IPS-15b (cell line): ENCODE results near the gene FTCD.
"Not testable (repeated sequence)": the region's sequence is repeated elsewhere in the genome, so short reads cannot be mapped to it uniquely, and the experiment has no call there.

Experiments used
- H3K27me3 ChIP-seq: one replicate; pipeline ENCODE4 v1.6.1; 2013; ENCODE audit warnings: low read length; ENCODE audit not compliant: control insufficient read depth, insufficient read depth
- H3K36me3 ChIP-seq: one replicate; pipeline ENCODE4 v1.6.1; 2013; ENCODE audit warnings: low read length; ENCODE audit not compliant: control insufficient read depth, insufficient read depth
- H3K4me1 ChIP-seq: one replicate; pipeline ENCODE4 v1.6.1; 2013; ENCODE audit warnings: mild to moderate bottlenecking, low read length; ENCODE audit not compliant: control insufficient read depth, insufficient read depth
- H3K4me3 ChIP-seq: one replicate; pipeline ENCODE4 v1.5.1; 2013; ENCODE audit warnings: low read depth, low read length
- H3K9ac ChIP-seq: one replicate; pipeline ENCODE4 v1.6.1; 2013; ENCODE audit warnings: low read depth, mild to moderate bottlenecking, low read length
- H3K9me3 ChIP-seq: one replicate; pipeline ENCODE4 v1.6.1; 2013; ENCODE audit warnings: mild to moderate bottlenecking, low read length; ENCODE audit not compliant: control insufficient read depth, insufficient read depth

Gene FTCD

DNA sequence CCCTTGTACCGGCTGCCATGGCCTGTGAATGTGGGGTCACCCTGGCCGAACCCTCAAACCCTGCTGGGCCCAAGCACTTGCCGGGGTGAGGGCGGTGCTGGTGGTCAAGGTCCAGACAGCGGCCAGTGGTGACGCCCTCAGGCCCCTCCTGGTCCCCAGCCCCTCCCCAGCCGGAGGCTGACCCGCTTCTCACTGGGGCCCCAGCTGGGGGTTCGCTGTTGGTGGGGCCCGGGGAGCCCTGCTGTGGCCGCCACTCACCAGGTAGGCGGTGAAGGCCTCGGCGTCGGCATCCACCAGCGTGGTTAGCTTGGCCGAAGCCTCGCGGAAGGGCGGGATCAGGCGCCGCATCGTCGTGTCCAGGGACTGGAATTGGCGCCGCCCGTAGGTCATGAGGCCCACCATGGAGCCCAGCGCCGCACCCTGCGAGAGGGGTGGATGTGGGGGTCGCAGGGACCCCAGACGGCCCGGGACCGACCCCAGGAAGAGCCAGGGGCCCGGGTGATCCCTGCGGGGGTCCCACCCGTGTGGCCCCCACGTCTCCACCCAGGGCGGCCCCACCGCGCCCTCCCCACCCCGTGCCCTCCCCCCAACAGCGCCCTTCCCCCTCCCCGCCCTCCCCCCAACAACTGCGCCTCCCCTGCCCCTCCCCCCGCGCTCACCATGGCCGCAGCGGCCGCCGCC, 10.1 kb downstream of the FTCD start:
- Histone ChIP-seq H3K9me3 (no peaks in the 10 kb centered on the region), H3K9ac (no peak overlapping the region), H3K36me3 (no peaks in the 10 kb centered on the region)

DNA sequence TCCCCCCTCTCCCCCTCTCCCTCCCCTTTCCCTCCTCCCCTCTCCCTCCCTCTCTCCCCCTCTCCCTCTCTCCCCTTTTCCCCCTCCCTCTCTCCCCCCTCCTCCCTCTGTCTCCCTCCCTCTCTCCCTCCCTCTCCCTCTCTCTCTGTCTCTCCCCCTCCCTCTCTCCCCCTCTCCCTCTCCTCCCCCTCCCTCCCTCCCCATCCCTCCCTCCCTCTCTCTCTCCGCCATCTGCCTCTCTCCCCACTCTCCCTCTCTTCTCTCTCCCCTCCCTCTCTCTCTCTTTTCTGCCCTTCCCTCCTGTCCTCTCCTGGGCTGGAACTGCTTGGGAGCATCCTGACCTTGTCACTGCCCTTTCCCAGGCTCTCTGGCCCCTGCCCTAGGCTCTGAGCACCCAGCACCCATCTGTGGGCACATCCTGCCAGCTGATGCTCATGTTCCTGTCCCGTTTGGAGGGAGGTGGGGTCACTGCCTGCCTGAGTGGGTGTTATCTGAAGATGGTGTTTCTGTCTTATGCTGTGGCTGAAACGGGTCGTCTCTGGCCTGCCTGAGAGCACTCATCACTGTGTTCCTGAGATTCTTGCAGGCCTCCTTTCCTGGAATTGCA, 10.8 kb downstream of the FTCD start:
- H3K4me3 ChIP-seq, result no peak overlapping the region
- H3K36me3 ChIP-seq, result no peaks in the 10 kb centered on the region
- H3K9ac ChIP-seq, result no peak overlapping the region
- no peaks in the 10 kb centered on the region for H3K4me1 ChIP-seq
- H3K9me3 ChIP-seq, result no peaks in the 10 kb centered on the region
- peaks cover 6% of the 10 kb centered on the region for H3K27me3 ChIP-seq

More for the DNA sequence above, 10.1 kb downstream of the FTCD start:
- H3K27me3 ChIP-seq, result peaks cover 1% of the 10 kb centered on the region
- no peaks in the 10 kb centered on the region for H3K4me1 ChIP-seq
- H3K4me3 ChIP-seq, result no peak overlapping the region

DNA sequence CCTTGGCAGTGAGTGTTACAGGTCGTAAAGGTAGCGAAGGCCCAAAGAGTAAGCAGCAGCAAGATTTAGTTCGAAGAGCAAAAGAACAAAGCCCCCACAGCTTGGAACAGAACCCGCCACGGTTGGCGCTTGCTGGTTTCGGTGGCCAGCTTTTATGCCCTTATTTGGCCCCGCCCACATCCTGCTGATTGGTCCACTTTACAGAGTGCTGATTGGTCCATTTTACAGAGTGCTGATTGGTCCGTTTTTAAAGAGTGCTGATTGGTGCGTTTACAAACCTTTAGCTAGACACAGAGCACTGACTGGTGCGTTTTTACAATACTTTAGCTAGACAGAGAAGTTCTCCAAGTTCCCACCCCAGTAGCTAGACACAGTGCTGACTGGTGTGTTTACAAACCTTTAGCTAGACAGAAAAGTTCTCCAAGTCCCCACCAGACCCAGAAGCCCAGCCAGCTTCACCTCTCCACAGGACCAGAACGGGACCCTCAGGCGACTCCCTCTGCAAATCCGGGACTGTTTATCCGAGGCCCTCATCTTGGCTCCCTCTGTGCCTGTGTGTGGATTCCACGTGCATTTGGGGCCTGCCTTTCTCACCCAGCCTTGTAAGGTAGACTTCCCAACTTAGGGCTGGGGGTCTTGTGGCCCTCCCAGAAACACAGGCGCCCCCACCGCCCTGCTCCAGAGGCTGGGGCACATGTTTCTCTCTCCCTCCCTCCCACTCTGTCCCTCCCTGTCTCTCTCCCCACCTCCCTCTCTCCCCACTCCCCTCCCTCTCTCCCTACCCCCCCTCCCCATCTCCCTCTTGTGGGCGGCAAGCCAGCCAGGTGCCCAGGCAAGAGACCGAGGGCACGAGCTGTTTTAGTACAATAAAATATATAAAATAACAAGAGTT, 12.6 kb downstream of the FTCD start:
- H3K9ac ChIP-seq, result no peak overlapping the region
- no peaks in the 10 kb centered on the region for H3K36me3 ChIP-seq
- peak overlapping the region; percentile 37 for H3K4me3 ChIP-seq
- H3K4me1 ChIP-seq, result no peaks in the 10 kb centered on the region
- peaks cover 10% of the 10 kb centered on the region for H3K27me3 ChIP-seq
- no peaks in the 10 kb centered on the region for H3K9me3 ChIP-seq

DNA sequence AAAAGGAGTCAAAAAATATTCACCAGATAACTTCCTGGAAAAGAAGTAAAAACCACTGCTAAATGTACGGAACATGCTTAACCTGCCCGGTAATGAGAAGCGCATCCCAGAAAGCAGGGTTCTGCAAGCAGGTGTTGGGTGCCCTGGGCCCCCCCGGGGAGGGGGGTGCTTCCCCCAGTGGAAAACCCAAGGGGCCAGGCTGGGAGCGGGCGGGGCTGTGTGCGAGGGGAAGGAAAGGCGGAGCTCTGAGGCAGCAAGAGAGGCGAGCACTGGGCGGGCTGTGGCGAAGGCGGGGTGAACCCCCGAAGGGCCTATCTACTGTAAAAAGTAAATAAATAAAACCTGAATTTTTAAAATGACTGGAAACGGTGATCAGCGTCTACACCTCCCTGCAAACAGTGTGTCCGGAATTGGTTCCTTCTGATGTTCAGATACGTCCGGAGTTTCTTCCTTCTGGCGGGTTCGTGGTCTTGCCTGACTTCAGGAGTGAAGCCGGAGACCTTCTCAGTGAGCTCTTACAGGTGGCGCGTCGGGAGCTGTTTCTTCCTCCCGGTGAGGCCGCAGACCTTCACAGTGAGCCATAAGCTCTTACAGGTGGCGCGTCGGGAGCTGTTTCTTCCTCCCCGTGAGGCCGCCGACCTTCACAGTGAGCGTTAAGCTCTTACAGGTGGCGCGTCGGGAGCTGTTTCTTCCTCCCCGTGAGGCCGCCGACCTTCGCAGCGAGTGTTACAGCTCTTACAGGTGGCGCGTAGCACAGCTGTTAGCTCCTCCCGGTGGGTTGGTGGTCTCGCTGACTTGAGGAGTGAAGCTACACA, 13.4 kb downstream of the FTCD start:
- Histone ChIP-seq H3K36me3 (no peaks in the 10 kb centered on the region), H3K9ac (no peak overlapping the region), H3K4me1 (no peaks in the 10 kb centered on the region), H3K9me3 (no peaks in the 10 kb centered on the region), H3K27me3 (peaks cover 10% of the 10 kb centered on the region), H3K4me3 (peak overlapping the region; percentile 37)

DNA sequence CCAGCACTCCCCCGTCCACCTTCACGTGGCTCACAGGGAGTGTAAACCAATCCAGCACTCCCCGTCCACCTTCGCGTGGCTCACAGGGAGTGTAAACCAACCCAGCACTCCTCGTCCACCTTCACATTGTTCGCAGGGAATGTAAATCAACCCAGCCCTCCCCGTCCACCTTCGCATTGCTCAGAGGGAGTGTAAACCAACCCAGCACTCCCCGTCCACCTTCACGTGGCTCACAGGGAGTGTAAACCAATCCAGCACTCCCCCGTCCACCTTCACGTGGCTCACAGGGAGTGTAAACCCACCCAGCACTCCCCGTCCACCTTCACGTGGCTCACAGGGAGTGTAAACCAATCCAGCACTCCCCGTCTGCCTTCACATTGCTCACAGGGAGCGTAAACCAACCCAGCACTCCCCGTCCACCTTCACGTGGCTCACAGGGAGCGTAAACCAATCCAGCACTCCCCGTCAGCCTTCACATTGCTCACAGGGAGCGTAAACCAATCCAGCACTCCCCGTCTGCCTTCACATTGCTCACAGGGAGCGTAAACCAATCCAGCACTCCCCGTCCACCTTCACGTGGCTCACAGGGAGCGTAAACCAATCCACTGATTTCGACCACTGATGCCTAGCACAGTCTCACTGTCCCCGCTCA, 14.9 kb downstream of the FTCD start:
- H3K9me3 ChIP-seq, H3K9ac ChIP-seq, H3K36me3 ChIP-seq, H3K27me3 ChIP-seq, H3K4me1 ChIP-seq: not testable (repeated sequence)
- peak overlapping the region; percentile 24 for H3K4me3 ChIP-seq

DNA sequence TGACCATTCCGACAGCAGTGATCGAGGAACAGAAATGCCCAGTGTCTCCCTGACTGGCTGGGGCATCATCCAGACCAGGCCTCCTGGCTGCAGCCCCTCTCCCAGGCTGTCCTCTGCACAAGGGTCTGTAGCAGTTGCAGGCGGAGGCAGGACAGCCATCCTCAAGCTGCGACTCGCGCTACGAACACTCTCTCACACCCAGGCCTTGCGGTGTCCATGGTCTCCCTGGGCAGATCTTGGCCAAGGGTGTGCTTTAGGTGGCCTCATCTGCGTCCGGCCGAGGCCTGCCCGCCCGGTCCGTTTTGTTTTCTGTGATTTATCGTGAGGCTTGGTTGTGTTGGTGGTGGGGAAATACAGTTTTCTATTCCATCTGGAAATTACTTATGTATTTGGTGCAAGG, 15.7 kb downstream of the FTCD start:
- Histone ChIP-seq H3K36me3 (no peaks in the 10 kb centered on the region), H3K4me3 (no peak overlapping the region), H3K27me3 (peaks cover 10% of the 10 kb centered on the region), H3K9me3 (no peaks in the 10 kb centered on the region), H3K4me1 (no peaks in the 10 kb centered on the region), H3K9ac (no peak overlapping the region)

DNA sequence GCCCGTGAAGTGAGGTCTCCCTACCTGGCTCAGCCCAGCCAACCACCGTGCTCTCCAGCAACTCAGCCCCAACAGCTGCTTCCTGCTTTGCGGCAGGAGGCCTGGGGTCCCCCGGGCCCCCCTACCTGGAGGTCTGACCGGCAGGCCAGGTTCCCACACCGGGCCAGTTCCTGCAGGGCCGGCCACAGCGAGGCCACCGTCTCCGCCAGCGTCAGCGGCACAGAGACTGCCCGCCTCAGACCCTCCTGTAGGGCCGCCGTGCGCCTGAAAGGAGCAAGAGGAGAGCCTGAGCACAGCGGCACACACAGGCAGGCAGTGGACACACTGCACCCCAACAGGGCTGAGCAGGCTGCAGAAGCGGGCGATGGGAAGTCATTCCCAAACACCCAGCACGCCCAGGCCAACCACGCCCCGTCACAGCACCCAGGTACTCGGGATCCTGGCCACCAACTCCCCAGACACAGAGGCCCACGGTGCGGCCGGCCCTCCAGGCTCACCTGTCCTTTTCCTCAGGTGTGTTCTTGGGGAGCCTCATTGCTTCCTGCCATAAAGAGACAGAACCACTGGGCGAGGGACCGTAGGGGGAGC, 16.9 kb downstream of the FTCD start:
- H3K9ac ChIP-seq, result no peak overlapping the region
- H3K27me3 ChIP-seq, result peaks cover 10% of the 10 kb centered on the region
- H3K4me1 ChIP-seq, result no peaks in the 10 kb centered on the region
- H3K36me3 ChIP-seq, result no peaks in the 10 kb centered on the region
- no peaks in the 10 kb centered on the region for H3K9me3 ChIP-seq
- no peak overlapping the region for H3K4me3 ChIP-seq

DNA sequence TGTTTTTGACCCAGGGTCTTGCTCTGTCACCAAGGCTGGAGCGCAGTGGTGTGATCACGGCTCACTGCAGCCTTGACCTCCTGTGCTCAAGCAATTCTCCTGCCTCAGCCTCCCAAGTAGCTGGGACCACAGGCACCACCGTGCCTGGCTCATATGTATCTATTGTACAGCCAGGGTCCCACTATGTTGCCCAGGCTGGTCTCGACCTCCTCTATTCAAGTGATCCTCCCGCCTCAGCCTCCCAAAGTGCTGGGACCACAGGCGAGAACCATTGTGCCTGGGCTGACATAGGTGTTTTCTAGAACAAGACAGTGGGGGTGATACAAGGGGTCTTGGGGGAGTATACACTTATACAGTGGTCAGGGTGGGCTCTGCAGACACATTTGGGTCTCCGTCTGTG, 17.5 kb downstream of the FTCD start:
- H3K27me3 ChIP-seq, result peaks cover 10% of the 10 kb centered on the region
- no peaks in the 10 kb centered on the region for H3K4me1 ChIP-seq
- H3K9ac ChIP-seq, result no peak overlapping the region
- no peaks in the 10 kb centered on the region for H3K9me3 ChIP-seq
- no peaks in the 10 kb centered on the region for H3K36me3 ChIP-seq
- H3K4me3 ChIP-seq, result no peak overlapping the region

DNA sequence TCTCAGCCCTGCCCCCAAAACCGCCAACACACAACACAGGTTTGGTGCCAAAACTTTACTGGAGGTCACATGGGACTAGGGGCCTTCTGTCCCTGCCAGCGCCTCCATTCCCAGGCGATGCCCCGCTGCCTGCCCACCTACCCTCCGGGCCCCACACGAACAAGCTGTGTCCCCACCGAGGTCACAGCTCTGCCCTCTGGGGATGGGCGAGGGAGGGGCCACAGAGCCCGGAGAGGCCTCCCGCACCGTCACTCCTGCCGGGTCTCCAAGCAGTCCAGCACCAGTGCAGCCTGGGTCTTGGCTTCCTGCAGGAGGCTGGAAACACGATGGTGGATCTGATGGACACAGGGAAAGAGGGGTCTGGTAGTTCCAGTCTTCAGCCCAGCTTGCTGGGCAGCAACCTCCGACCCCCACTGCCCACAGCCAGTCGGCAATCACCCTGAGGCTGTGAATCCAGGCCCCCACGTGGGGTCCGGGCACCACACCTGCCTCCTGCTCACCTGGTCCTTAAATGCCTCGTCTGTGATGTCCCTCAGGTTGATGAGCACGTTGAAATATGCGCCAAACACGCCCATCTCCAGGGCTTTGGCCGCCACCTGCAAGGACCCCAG, 18.5 kb downstream of the FTCD start:
- Histone ChIP-seq H3K4me1 (no peaks in the 10 kb centered on the region), H3K9ac (no peak overlapping the region), H3K9me3 (no peaks in the 10 kb centered on the region), H3K36me3 (peaks cover 2% of the 10 kb centered on the region), H3K4me3 (no peak overlapping the region), H3K27me3 (peaks cover 10% of the 10 kb centered on the region)

DNA sequence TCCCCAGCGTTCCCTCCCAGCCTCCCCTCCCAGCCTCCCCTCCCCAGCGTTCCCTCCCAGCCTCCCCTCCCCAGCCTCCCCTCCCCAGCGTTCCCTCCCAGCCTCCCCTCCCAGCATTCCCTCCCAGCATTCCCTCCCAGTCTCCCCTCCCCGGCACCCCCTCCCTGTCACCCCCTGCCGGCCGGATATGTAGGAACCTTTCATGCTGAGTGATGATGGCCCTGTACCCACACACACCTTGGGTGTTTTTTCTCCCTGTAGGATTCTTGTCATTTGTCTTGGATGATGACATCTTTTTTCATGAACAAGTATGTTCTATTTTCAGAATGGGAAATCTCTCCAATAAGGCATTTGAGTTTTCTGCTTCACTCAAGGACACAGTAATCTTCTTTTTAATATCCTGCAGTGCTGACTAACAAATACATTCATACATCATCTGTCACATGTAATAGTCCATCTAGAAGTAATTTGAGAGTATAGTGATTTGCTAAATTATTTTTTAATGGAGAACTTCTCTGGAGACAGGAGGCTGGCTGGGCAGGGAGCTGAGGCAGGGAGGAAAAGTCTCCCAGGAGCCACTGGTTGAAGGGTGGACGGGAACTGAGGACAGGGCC, 19.5 kb downstream of the FTCD start:
- peaks cover 10% of the 10 kb centered on the region for H3K27me3 ChIP-seq
- H3K9ac ChIP-seq, result no peak overlapping the region
- H3K36me3 ChIP-seq, result peaks cover 2% of the 10 kb centered on the region
- H3K4me1 ChIP-seq, result no peaks in the 10 kb centered on the region
- H3K4me3 ChIP-seq, result no peak overlapping the region
- no peaks in the 10 kb centered on the region for H3K9me3 ChIP-seq
